Central memory CD4-positive, alpha-beta T cell (primary cell): ENCODE data around the gene GUSB.
"Not testable (repeated sequence)": the region's sequence is repeated elsewhere in the genome, so short reads cannot be mapped to it uniquely, and the experiment has no call there.

Source experiments
- DNase-seq: peaks from one replicate; pipeline ENCODE4 v3.0.0; 2022
- total RNA-seq, 3 experiments: gene quantifications; one replicate each; lab custom pipeline; 2026; lab: John Stamatoyannopoulos, UW

GUSB gene
- 31.4 to 44.2 (median 39.6) reads per million in 3 experiments for total RNA-seq

- peak; percentile 82 for DNase-seq
Observed at GRCh38 chr7:65981965-65982792, at the start of gene GUSB. Gene GUSB, minus strand, starts transcription at chr7:65982213. Its CDS starts 30 bp downstream, at chr7:65982183.

- DNase-seq, result not testable (repeated sequence)
Observed at GRCh38 chr7:66028342-66028741, 46.3 kb upstream of the GUSB start.

- no peak for DNase-seq
Observed at GRCh38 chr7:66016131-66016461, 34.1 kb upstream of the GUSB start.

- DNase-seq, result no peak
Observed at GRCh38 chr7:66015440-66016130, 33.6 kb upstream of the GUSB start.

- no peak for DNase-seq
Observed at GRCh38 chr7:66013938-66014337, 31.9 kb upstream of the GUSB start.

GRCh38 chr7:66007232-66007631 is 25.2 kb upstream of the GUSB start:
- DNase-seq, result no peak

GRCh38 chr7:66005115-66005671 is 23.2 kb upstream of the GUSB start:
- DNase-seq, result not testable (repeated sequence)

GRCh38 chr7:66000823-66001417 is 18.9 kb upstream of the GUSB start:
- DNase-seq, result not testable (repeated sequence)

- not testable (repeated sequence) for DNase-seq
Observed at GRCh38 chr7:65994984-65995383, 13.0 kb upstream of the GUSB start.

- DNase-seq, result no peak
Observed at GRCh38 chr7:65992526-65992925, 10.5 kb upstream of the GUSB start.

- DNase-seq, result not testable (repeated sequence)
Observed at GRCh38 chr7:65991829-65992228, 9.8 kb upstream of the GUSB start.

GRCh38 chr7:65989694-65990080 is 7.7 kb upstream of the GUSB start:
- no peak for DNase-seq

GRCh38 chr7:65988503-65988902 is 6.5 kb upstream of the GUSB start:
- DNase-seq, result not testable (repeated sequence)

- DNase-seq, result no peak
Observed at GRCh38 chr7:65988084-65988483, 6.1 kb upstream of the GUSB start.

- DNase-seq, result no peak
Observed at GRCh38 chr7:65983965-65984658, 2.1 kb upstream of the GUSB start.

- DNase-seq, result peak; percentile 64
Observed at GRCh38 chr7:65980478-65981250, 1.3 kb downstream of the GUSB start.

GRCh38 chr7:65979583-65980477 is 2.2 kb downstream of the GUSB start:
- no peak for DNase-seq

GRCh38 chr7:65978891-65979582 is 3.0 kb downstream of the GUSB start:
- no peak for DNase-seq

GRCh38 chr7:65976659-65977196 is 5.3 kb downstream of the GUSB start:
- DNase-seq, result no peak
